BJ (cell line): ENCODE measurements around the gene PSMA4. TPM values are rescaled to one million over a fixed set of nuclear protein-coding genes. Genes with fewer than 3 reads are reported as not detected.

Experiments used
- CTCF ChIA-PET: fragments of 350-600 bp; formaldehyde crosslinking; extraction: SDS; loops from one replicate; lab custom pipeline; 2021; ENCODE audit warnings: antibody characterized with exemption, inconsistent platforms; lab: Yijun Ruan, JAX
- POLR2A ChIA-PET: fragments of 300-600 bp; sonication (Branson Sonifier 250); formaldehyde crosslinking; extraction: SDS; loops from one replicate; lab custom pipeline; 2021; ENCODE audit warnings: antibody characterized with exemption; lab: Charles Lee
- DNase-seq: peaks from one replicate; pipeline ENCODE4 v3.0.0-alpha.2; 2011; ENCODE audit warnings: low read depth
- H3K27me3 ChIP-seq: 2 replicates; pipeline ENCODE4 v1.6.0; 2011; ENCODE audit warnings: low read length; ENCODE audit not compliant: control insufficient read depth, insufficient read depth
- H3K36me3 ChIP-seq: 2 replicates; pipeline ENCODE4 v1.5.1; 2011; ENCODE audit warnings: low read length; ENCODE audit not compliant: control insufficient read depth, insufficient read depth
- H3K4me3 ChIP-seq: 2 replicates; pipeline ENCODE4 v1.5.1; 2011; ENCODE audit warnings: low read depth, mild to moderate bottlenecking, control low read depth, low read length
- CTCF ChIP-seq: IDR thresholded peaks from 2 replicates; pipeline ENCODE4 v1.5.1; 2011; ENCODE audit warnings: low read depth, mild to moderate bottlenecking, control low read depth, inconsistent platforms, low read length, moderate library complexity; ENCODE audit not compliant: insufficient read depth
- polyA plus RNA-seq: library from polyadenylated mRNA; depleted of rRNA; stranded (reverse); fragments of >200 nt; gene quantifications from 2 replicates; pipeline ENCODE4 v1.2.3, GENCODE V29; 2011

The PSMA4 gene
- polyA plus RNA-seq, 1 experiment, result 115 TPM

- CTCF ChIA-PET, result no interaction called here
- Histone ChIP-seq H3K4me3 (no peak overlapping the region), H3K36me3 (no peaks in the 10 kb centered on the region), H3K27me3 (no peaks in the 10 kb centered on the region)
- no peak for TF ChIP-seq CTCF
- POLR2A ChIA-PET, result no interaction called here
- no peak for DNase-seq
Observed at GRCh38 chr15:78524230-78524629, 16.0 kb upstream of the PSMA4 start.

- ChIA-PET CTCF (no interaction called here), POLR2A (no interaction called here)
- DNase-seq, result no peak
- no peak for TF ChIP-seq CTCF
- Histone ChIP-seq H3K4me3 (no peak overlapping the region), H3K36me3 (no peaks in the 10 kb centered on the region), H3K27me3 (no peaks in the 10 kb centered on the region)
Observed at GRCh38 chr15:78527325-78527724, 12.9 kb upstream of the PSMA4 start.

GRCh38 chr15:78533331-78533730 is 6.9 kb upstream of the PSMA4 start:
- POLR2A ChIA-PET, result no interaction called here
- Histone ChIP-seq H3K27me3 (no peaks in the 10 kb centered on the region), H3K4me3 (no peak overlapping the region), H3K36me3 (no peaks in the 10 kb centered on the region)
- TF ChIP-seq CTCF, result no peak
- CTCF ChIA-PET, result no interaction called here
- no peak for DNase-seq

GRCh38 chr15:78536134-78536533 is 4.1 kb upstream of the PSMA4 start:
- ChIA-PET CTCF (interaction anchor here (0.9 kb wide), 1 partner anchor 21 kb away, joined by 4 read pairs; no protein-coding TSS in a partner anchor), POLR2A (no interaction called here)
- Histone ChIP-seq H3K36me3 (no peaks in the 10 kb centered on the region), H3K27me3 (no peaks in the 10 kb centered on the region), H3K4me3 (no peak overlapping the region)
- no peak for TF ChIP-seq CTCF
- no peak for DNase-seq

- CTCF ChIA-PET, result interaction anchor here (0.9 kb wide), 1 partner anchor 9 kb away, joined by 3 read pairs; no protein-coding TSS in a partner anchor
- POLR2A ChIA-PET, result no interaction called here
- Histone ChIP-seq H3K36me3 (no peaks in the 10 kb centered on the region), H3K4me3 (no peak overlapping the region), H3K27me3 (no peaks in the 10 kb centered on the region)
- no peak for DNase-seq
- no peak for TF ChIP-seq CTCF
Observed at GRCh38 chr15:78537266-78537905, 2.9 kb upstream of the PSMA4 start.
